Measurements from ENCODE around the gene NEIL1.
"Not testable (repeated sequence)": the region's sequence is repeated elsewhere in the genome, so short reads cannot be mapped to it uniquely, and the experiment has no call there.

NEIL1 gene

GRCh38 chr15:75333654-75334419, 13.0 kb upstream of the NEIL1 start:
- not testable (repeated sequence) for DNase-seq

DNA sequence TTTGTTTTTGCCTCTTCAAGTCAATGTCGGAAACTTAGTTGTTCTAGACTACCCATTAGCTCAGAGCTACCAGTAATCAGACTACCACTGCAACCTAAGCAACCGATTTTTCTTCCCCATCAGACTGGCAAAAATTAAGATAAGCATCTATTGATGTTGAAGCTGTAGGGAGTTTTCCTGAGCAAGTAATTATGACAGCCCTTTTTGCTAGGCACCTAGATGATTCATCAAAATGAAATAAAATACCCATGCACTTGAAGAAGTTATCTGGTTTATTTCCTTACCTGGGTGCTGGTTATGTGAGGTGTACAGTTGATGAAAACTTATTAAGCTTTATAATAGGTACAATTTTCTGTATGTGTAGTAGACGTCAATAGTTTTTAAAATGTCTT, 11.5 kb upstream of the NEIL1 start:
- no peak for DNase-seq

- peak; percentile 58 to 79 for DNase-seq
Observed at GRCh38 chr15:75335705-75336355, 11.0 kb upstream of the NEIL1 start, which contains the start of gene COMMD4. COMMD4 (plus strand) TSS chr15:75336063; CDS start chr15:75336090, 27 bp downstream.

DNA sequence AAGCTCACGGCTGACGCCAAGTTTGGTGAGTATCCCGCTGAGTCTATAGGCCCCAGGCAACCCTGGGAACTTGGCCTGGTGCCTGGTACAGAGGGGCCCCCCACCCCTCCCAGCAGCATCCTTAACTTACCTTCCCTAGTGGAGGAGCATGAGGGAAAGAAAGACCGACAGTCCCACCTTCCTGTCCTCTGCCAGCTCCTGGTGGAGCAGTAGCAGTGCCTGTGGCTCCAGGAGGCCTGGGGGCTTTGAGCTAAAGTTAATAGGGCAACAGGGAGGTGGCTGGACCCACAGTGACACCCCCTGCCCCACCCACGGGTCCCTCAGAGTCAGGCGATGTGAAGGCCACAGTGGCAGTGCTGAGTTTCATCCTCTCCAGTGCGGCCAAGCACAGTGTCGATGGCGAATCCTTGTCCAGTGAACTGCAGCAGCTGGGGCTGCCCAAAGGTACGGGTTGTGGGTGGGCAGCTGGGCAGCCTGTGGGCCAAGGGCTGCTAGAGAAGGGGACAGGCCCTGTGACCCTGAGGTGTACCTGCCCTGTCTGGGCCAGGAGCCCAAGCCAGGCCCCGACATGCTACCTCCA, 8.1 kb upstream of the NEIL1 start:
- no peak for DNase-seq

DNA sequence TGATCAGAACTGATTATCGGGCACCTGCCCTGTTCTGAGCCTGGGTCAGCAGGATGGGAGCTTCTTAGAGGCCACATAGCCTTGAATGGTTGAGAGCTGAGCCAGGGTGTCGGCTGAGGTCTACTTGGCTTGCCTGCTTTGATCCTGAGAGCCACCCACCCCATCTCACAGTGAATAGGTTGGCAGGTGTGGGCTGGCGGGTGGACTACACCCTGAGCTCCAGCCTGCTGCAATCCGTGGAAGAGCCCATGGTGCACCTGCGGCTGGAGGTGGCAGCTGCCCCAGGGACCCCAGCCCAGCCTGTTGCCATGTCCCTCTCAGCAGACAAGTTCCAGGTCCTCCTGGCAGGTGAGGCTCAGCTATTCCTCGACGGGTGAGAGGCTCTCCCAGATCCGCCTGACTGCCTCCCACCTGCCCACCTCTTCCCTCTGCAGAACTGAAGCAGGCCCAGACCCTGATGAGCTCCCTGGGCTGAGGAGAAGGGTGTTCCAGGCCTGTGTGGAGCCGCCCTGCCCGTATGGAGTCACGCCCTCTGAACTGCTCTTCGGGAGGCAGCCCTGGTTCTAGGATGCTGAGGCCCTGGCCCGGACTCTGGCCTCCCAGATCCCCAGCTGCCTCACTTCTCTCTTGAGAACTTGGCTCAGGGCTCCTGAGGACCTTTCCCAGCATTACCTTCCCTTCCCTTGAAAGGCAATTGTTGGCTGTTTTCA, 7.2 kb upstream of the NEIL1 start:
- no peak for DNase-seq

DNA sequence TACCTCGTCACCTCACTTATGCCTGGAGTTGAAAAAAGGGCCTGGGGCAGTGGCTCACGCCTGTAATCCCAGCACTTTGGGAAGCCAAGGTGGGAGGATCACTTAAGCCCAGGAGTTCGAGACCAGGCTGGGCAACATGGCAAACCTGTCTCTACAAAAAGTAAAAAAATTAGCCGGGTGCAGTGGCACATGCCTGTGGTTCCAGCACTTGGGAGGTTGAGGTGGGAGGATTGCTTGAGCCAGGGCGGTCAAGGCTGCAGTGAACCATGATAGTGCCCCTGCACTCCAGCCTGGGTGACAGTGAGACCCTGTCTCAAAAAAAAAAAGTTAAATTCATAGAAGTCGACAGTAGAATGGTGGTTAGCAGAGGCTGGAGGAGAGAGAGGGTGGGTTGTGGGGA, 4.6 kb upstream of the NEIL1 start:
- DNase-seq, result no peak

- not testable (repeated sequence) for DNase-seq
Observed at GRCh38 chr15:75343953-75344352, 2.9 kb upstream of the NEIL1 start.

- peak; percentile 55 to 81 for DNase-seq
Observed at GRCh38 chr15:75347222-75348033, 589 bp downstream of the NEIL1 start.

- peak in 1 of 2 donors; percentile 16 for DNase-seq
Observed at GRCh38 chr15:75348034-75348561, 1.3 kb downstream of the NEIL1 start.

DNA sequence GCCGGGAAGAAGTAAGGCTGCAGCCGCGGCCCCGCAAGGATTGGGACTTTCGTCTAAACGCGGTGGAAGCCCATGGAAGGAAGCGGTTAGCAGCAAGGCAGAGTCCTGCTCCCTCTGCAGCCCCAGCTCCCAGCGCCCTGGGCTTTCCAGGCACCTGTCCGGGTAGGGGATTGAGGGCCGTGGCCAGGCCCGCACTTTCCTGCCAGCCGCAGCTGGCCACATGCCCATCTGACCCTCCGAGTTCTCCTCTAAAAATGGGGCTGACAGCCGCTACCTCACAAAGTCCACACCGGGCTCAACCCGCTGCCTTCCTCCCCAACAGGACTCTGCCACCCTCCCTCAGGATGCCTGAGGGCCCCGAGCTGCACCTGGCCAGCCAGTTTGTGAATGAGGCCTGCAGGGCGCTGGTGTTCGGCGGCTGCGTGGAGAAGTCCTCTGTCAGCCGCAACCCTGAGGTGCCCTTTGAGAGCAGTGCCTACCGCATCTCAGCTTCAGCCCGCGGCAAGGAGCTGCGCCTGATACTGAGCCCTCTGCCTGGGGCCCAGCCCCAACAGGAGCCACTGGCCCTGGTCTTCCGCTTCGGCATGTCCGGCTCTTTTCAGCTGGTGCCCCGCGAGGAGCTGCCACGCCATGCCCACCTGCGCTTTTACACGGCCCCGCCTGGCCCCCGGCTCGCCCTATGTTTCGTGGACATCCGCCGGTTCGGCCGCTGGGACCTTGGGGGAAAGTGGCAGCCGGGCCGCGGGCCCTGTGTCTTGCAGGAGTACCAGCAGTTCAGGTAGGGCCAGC, 1.9 kb downstream of the NEIL1 start:
- DNase-seq, result no peak

DNA sequence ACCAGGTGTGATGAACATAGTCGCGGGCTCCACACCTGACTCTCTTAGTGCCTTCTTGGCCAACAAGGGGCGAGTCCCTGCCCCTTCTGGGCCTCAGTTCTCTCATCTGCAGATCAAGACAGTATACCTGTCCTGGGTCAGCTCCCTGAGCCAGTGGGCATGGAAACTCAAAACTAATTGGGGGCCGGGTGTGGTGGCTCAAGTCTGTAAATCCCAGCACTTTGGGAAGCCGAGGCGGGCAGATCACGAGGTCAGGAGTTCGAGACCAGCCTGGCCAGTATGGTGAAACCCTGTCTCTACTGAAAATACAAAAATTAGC, 2.5 kb downstream of the NEIL1 start:
- DNase-seq, result not testable (repeated sequence)

DNA sequence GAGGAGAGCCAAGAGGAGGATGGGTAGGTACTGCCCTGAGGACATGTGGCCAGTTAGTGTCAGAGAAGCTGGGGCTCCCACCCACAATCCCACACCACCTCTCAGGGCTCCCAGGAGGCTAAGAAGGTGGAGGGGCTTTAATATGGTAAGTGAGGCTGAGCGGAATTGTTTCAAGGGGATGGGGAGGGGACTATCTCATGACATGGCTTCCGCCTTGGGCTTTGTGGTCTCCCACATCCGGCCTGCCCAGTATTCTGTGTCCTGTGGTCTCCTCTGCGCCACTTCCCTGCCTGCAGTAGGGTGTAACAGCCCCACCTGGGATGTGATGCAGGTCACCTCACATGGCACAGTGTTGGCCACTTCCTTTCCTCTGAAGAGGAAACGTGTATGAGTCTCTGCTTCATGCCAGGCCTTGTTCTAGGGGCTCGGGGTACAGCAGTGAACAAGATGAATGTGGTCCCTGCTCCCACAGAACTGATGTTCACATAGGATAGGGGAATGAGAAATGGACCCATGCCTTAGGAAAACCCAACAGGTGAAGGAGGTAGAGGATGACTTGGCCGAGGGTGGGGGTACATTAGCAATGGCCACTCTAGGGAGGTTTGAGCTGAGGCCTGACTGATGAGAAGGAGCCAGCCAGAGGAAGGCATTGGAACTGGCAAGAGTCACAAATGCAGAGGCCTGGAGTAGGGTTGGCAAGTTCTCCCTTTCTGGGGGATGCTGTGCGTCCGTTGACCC, 3.2 kb downstream of the NEIL1 start:
- peak; percentile 87 to 88 for DNase-seq

DNA sequence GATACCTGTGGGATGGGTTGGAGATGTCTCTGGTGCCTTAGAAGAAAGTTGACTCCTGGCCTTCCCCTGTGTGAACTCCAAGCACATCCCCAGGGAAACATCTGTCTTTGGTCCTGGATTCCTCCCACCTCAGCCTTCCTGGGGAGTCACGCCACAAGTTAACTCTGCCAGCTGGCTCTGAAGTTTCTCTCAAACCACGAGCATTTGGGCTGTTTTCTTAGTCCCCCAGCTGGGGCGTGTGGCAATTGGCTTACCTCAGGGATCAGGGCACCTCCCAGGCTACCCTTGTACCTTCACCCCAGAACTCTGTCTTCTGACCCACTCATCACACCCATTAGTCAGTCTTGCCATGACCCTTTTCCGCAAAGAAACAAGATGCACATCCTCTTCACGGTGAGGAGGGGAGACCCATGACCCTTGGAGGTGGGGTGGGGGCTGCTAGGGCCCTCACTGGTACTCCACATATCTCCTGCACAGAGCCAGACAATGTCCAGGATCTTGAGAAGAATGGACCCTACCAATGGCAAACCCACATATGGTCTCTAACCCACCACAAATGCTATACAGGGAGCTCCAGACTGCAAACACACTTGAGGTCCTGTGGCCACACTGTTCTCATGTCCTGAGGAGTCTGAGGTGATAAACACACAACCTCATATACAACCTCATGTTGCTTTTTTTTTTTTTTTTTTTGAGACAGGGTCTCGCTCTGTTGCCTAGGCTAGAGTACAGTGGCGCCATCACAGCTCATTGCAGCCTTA, 3.9 kb downstream of the NEIL1 start:
- no peak for DNase-seq

- DNase-seq, result no peak
Observed at GRCh38 chr15:75352186-75353080, 5.6 kb downstream of the NEIL1 start.

DNA sequence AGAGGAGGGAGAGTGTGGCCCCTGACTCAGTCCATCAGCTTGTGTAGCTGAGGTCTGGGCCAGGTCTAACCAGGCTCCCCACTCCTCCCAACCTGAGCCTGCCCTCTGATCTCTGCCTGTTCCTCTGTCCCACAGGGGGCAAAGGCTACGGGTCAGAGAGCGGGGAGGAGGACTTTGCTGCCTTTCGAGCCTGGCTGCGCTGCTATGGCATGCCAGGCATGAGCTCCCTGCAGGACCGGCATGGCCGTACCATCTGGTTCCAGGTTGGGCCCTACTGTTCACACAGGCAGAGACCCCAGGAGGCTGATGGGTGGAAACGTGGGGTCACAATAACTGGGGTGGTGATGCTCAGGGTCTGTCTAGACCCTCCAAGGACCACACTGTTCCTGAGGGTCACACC, 6.8 kb downstream of the NEIL1 start:
- DNase-seq, result no peak

GRCh38 chr15:75354454-75354853, 7.6 kb downstream of the NEIL1 start:
- DNase-seq, result no peak

DNA sequence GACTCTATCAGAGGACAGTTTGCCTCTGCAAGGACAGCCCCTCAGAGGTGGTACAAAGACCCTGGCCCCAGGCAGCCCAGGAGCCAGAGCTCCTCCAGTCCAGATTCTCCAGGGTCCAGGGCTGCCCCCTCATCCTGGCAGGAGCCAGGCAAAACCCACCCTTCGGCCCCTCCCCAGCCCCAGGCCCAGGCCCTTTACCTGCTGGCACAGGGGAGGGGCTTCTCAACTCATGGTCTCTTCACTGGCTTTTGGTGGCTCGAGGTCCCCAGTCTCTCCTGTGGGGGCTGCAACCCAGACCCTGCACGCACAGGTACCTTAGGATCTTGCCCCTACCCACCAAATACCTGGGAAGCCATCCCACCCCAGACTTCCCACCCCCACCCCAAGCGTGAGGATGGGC, 8.5 kb downstream of the NEIL1 start:
- no peak for DNase-seq

GRCh38 chr15:75356006-75356405, 9.2 kb downstream of the NEIL1 start:
- DNase-seq, result no peak

- DNase-seq, result no peak
Observed at GRCh38 chr15:75356517-75356916, 9.7 kb downstream of the NEIL1 start.

All from CD4-positive, alpha-beta T cell treated with Interferon alpha-2 for 1 hour (primary cell).